Stimulated activated CD8-positive, alpha-beta memory T cell treated with anti-CD3 and anti-CD28 coated beads, Interleukin-7, amount 100 ng/mL, for 48 hours (primary cell): Measurements from ENCODE around the gene IGSF11.
"Not testable (repeated sequence)": the region's sequence is repeated elsewhere in the genome, so short reads cannot be mapped to it uniquely, and the experiment has no call there.

Source experiments
- DNase-seq, 2 donors: peaks; one replicate each; pipeline ENCODE4 v3.0.0-alpha.2; 2020; ENCODE audit warnings: low read depth in 1 of 2; ENCODE audit errors: extremely low read depth in 1 of 2

The IGSF11 gene, protein sequence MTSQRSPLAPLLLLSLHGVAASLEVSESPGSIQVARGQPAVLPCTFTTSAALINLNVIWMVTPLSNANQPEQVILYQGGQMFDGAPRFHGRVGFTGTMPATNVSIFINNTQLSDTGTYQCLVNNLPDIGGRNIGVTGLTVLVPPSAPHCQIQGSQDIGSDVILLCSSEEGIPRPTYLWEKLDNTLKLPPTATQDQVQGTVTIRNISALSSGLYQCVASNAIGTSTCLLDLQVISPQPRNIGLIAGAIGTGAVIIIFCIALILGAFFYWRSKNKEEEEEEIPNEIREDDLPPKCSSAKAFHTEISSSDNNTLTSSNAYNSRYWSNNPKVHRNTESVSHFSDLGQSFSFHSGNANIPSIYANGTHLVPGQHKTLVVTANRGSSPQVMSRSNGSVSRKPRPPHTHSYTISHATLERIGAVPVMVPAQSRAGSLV

GRCh38 chr3:119034256-119035013 is at the start of gene IGSF11:
Gene IGSF11 (minus strand): TSS chr3:119034846. CDS start chr3:119034582, 264 bp downstream.
- peak; percentile 37 to 39 for DNase-seq

DNA sequence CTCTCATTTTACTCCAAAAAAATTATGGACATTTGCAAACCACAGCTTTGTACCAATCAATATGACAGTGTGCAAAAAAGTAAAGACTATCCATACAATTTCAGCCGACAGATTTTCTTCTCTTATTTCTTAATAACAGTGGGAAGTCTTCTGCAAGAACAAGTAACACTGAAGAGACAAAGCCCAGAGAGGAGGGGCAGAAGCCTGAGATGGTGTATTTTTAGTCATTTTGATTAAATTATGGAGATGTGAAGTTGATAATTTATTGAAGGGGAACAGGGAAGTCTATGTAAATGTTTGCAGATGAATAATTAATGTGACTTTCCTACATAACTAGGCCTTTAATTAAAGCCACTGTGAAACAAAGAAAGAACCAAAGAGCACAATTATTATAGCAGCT is 45.7 kb upstream of the IGSF11 start:
- no peak for DNase-seq

- no peak for DNase-seq
Observed at GRCh38 chr3:119073258-119074001, 38.8 kb upstream of the IGSF11 start.

DNA sequence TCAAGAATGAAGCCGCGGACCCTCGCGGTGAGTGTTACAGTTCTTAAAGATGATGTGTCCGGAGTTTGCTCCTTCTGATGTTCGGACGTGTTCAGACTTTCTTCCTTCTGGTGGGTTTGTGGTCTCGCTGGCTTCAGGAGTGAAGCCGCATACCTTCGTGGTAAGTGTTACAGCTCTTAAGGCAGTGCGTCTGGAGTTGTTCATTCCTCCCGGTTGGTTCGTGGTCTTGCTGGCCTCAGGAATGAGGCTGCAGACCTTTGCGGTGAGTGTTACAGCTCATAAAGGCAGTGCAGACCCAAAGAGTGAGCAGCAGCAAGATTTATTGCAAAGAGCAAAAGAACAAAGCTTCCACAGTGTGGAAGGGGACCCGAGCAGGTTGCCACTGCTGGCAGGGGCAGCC is 37.8 kb upstream of the IGSF11 start:
- not testable (repeated sequence) for DNase-seq

GRCh38 chr3:119069725-119070124 is 35.1 kb upstream of the IGSF11 start:
- DNase-seq, result no peak

- DNase-seq, result no peak
Observed at GRCh38 chr3:119063471-119063870, 28.8 kb upstream of the IGSF11 start.

DNA sequence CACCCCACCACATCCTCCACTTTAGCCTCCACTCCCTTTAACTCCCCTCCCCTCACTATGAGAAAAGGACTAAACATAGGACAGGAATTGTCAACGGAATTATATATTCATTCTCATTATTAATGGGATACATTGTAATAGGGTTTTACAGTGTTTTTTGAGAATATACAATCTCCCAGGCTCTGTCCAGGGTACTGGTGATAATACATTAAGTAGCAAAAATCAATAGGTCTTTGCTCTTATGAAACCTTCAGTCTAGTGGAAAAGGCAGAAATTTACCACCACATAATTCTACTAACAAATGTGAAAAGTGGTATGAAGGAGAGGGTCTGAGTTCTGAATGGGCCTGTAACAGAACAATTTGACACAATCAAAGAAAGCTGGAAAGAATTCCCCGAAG is 28.2 kb upstream of the IGSF11 start:
- no peak for DNase-seq

- DNase-seq, result no peak
Observed at GRCh38 chr3:119044593-119044992, 9.9 kb upstream of the IGSF11 start.

DNA sequence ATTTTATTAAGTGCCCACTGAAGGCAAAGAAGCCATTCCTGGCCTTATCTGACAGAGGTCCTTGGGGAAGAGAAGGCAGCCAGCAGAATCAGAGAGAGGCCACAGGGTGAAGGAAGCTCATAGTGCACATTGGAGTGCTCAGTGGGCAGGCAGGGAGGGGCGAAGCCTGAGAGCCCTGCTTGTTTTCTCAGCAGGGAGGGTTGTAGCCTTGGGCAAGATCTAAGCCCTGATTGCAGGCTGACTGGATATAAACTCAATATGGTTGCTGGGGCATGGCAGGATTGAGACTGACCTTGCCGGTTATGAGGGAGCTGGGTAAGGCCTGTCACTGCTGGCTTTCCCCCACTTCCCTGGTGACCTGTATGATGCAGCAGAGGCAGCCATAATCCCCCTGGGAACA is 7.5 kb upstream of the IGSF11 start:
- DNase-seq, result no peak

DNA sequence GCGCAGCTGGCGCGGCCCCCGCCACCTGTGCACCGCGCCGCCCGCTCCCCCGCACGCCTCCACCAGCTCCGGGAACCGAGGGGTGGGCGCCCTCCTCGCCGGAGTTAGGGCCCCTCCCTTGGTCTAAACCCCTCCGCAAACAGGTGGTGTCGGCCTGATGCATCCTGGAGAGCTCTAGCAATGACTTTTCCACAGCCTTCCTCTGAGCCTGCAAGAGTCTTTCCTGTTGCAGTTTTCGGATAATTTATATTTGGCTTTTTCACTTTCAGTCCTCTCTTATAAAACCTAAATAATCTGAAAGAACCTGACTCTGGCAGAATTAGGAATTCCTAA is 334 bp upstream of the IGSF11 start:
- no peak for DNase-seq

GRCh38 chr3:119033393-119034255 is 1.0 kb downstream of the IGSF11 start:
- no peak for DNase-seq

- DNase-seq, result no peak
Observed at GRCh38 chr3:119025171-119025795, 9.4 kb downstream of the IGSF11 start.

DNA sequence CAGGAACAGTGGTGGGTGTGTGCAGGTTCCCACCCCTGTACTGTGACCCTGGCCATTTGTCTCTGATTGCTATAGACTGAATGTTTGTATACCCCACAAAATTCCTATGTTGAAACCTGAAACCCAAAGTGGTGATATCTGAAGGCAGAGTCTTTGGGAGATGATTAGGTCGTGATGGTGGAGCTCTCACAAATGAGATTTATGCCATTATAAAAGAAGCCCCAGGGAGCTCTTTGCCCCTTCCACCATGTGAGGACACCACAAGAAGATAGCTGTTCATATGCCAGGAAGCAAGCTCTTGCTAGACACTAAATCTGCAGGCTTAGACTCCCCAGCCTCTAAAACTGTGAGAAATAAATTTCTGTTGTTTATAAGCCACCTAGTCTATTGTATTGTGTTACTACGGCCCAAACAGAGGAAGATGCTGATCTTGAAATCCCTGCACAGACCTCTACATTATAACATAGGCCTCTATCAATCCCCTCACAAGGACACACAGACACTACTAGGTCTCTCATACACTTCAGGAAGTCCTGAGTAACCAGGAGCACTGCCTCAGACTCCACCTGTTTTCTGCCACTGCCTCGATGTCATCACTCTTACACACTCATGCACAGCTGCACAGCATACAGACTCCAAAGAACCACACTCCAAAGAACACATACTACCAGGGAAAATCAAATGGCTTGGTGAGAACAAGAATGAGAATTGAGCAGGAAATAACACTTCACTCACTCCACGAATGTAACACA is 14.7 kb downstream of the IGSF11 start:
- no peak for DNase-seq

DNA sequence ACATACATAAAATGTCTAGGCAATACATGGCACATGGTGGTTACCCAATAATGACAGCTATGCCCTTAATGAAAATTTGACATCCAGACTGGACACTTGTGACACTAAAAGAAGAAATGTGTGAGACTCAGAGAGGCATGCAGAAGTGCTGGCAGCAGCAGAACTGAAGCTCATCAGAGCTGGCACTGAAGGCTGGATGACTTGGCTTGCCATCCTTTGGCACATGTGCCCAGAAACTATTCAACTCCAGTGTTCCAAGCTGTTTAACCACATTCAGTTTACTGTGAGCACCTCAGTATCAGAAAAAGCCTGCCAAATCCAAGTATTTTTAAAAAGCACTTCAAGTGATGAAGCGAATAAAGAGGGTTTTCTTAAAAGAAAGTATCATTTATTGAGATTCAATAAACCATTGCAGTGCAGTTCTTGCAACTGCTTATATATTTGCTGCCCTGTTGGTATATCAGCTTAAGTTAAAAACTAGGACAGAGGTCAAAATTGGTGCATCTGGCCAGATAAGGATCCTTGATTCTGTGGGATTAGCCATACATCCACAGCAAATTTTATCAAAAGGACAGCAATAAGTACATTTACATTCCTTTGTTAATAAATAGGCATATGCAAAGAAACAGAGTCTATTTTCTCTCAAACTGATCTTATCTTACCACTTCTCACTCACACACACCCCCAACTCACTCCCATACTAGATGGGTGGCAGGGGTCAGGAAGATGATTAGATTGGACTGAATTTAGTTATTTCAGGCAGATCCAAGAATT is 15.8 kb downstream of the IGSF11 start:
- no peak for DNase-seq

DNA sequence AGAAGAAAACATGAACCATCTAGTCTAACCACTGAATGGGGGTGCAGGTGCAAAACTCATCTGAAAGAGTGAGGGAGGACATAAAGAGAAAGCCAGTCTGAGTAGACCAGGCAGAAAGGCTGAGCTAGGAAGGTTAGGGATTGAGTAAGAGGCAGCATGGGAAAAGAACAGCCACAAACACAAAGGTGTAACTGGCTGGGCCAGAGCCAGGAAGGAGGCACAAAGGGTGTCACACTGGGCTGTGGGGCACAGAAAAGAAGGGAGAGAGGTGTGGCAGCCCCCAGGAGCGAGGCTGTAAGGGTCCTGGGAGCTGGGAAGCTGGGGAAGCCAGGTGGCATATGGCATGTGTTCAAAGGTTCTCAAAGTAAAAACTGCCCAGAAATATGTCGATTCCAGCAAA is 18.7 kb downstream of the IGSF11 start:
- no peak for DNase-seq

DNA sequence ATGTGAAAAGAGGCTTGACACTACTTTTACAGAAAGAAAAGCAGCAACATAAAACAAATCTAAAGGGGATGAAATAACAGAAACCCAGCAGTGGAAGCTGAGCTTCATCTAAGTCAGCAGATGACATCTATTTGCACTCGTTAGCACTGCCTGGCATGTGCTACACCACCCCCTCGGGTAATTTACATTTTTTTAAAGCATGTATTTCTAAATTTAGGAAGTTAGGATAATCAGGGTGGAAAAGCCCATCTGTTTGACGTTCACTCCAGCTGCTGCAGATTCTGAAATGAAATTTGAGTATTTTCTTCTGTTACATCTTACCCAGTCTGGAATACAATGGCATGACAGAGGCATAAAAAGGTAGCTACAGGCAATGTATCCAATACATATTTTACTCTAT is 20.7 kb downstream of the IGSF11 start:
- no peak for DNase-seq

GRCh38 chr3:119011528-119011927 is 23.1 kb downstream of the IGSF11 start:
- DNase-seq, result no peak

DNA sequence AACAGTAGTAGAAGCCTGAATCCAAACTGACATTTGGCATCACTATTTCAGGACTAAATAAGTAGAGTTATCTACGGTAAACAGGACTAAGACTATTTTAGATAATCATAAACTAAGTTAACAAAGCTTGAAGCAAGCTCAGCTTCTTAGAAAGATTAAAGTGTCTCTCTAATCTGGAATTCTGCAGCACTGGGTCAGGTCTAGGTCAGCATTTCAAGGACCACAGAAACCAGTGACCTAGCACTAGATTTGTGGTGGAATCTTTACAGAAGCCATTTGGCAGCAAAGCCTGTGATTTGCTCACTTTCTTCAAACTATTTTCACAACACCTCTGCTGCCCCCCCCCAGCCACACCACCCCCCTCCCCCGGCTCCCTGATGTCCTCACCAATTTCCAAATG is 37.5 kb downstream of the IGSF11 start:
- no peak for DNase-seq

DNA sequence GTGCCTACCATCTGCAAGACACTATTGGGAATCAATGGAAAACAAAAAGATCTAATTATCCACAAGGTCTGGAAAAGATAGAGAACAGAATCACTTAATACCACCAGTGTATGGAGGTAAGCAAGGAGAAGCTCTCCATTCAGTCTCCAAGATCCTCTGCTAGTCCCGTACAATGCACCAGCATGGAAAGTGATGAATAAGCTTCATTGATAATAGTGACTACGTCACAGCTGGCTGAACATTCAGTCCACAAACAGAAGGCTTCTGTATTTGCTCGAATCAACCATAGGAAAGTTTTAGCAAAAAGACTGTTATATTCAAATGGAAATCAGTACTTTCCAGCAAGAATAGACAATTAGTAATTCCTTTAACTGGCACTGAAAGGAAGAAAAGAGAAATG is 42.9 kb downstream of the IGSF11 start:
- no peak for DNase-seq
